22Rv1 (cell line): ENCODE data around the gene NARS2.
"Not testable (repeated sequence)": the region's sequence is repeated elsewhere in the genome, so short reads cannot be mapped to it uniquely, and the experiment has no call there.

Experiments used
- H3K27ac ChIP-seq: fragments of 450-650 bp; 2 replicates; pipeline ENCODE4 v1.5.1; 2017
- ZFX ChIP-seq: fragments of 450-650 bp; IDR thresholded peaks from 2 replicates; pipeline ENCODE4 v1.6.1; 2017; ENCODE audit warnings: antibody characterized with exemption, borderline replicate concordance
- TF ChIP-seq, protein P1 (sequence below): fragments of 450-650 bp; IDR thresholded peaks from 2 replicates; pipeline ENCODE4 v1.5.1; 2017; ENCODE audit warnings: mild to moderate bottlenecking

The NARS2 gene

DNA sequence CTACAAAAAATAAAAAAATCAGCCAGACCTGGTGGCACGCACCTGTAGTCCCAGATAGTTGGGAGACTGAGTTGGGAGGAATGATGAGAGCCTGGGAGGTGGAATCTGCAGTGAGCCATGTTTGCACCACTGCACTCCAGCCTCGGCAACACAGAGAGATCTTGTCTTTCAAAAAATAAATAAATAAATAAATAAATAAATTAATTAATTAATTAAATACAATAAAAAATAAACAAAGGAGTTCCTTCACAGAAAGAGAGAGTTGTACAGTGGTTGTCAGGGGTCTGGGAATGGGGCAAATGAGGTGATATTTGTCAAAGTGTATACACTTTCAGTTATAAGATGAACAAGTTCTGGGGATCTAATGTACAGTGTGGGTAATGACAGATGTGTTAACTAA is 107.3 kb downstream of the NARS2 start:
- H3K27ac ChIP-seq = no peak overlapping the region
- TF ChIP-seq, protein P1, sequence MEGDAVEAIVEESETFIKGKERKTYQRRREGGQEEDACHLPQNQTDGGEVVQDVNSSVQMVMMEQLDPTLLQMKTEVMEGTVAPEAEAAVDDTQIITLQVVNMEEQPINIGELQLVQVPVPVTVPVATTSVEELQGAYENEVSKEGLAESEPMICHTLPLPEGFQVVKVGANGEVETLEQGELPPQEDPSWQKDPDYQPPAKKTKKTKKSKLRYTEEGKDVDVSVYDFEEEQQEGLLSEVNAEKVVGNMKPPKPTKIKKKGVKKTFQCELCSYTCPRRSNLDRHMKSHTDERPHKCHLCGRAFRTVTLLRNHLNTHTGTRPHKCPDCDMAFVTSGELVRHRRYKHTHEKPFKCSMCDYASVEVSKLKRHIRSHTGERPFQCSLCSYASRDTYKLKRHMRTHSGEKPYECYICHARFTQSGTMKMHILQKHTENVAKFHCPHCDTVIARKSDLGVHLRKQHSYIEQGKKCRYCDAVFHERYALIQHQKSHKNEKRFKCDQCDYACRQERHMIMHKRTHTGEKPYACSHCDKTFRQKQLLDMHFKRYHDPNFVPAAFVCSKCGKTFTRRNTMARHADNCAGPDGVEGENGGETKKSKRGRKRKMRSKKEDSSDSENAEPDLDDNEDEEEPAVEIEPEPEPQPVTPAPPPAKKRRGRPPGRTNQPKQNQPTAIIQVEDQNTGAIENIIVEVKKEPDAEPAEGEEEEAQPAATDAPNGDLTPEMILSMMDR = no peak
- TF ChIP-seq ZFX = no peak

DNA sequence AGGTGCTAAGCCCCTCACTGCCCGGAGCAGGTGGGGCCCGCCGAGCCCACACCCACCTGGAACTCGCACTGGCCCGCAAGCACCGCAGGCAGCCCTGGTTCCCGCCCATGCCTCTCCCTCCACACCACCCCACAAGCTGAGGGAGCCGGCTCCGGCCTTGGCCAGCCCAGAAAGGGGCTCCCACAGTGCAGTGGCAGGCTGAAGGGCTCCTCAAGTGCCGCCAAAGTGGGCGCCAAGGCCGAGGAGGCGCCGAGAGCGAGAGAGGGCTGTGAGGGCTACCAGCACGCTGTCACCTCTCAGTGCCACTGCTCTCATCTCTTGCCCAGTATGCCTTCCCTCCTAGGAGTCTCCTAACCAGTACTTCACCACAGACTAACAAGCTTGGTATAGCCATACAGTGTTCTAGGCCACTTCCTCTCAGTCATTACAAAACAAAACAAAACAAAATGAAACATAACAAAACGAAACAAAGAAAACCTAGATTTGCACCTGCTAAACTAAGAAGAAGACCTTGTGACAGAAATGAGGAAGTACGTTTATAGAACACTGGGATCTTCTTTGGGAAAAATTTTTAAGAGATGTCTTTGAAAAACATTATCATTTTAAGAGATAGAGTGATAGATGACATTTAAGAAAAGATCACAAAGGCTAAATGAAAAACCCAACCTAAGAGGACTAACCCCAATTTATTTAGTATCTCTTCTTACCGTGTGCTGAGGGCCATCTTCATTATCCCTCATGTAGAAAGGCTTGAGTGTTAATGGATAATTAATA is 109.3 kb downstream of the NARS2 start:
- H3K27ac ChIP-seq = no peak overlapping the region

DNA sequence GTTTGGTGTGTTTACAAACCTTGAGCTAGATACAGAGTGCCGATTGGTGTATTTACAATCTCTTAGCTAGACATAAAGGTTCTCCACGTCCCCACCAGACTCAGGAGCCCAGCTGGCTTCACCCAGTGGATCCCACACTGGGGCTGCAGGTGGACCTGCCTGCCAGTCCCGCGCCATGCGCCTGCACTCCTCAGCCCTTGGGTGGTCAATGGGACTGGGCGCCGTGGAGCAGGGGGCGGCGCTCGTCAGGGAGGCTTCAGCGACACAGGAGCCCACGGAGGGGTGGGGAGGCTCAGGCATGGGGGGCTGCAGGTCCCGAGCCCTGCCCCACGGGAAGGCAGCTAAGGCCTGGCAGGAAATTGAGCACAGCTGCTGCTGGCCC is 109.9 kb downstream of the NARS2 start:
- not testable (repeated sequence) for H3K27ac ChIP-seq

More for the DNA sequence above, 109.3 kb downstream of the NARS2 start:
- TF ChIP-seq ZFX = no peak
- TF ChIP-seq, protein P1 = no peak

DNA sequence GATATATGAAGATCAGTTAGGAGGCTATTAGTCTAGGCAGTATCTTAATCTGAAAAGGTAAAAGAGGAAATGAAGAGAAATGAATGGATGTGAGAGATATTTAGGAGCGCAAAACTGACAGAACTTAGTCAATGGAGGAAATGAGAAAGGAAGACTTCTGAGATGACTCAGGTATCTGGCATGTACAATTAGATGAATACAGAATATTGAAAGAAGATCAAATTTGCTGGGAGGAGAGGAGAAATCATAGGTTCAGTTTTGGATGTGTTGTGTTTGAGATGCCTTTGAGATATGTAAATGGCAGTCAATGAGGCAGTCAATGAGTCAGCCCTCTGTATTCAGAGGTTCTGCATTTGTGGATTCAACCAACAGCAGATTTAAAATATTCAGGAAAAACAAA is 114.2 kb downstream of the NARS2 start:
- TF ChIP-seq, protein P1 = no peak
- no peak overlapping the region for H3K27ac ChIP-seq

DNA sequence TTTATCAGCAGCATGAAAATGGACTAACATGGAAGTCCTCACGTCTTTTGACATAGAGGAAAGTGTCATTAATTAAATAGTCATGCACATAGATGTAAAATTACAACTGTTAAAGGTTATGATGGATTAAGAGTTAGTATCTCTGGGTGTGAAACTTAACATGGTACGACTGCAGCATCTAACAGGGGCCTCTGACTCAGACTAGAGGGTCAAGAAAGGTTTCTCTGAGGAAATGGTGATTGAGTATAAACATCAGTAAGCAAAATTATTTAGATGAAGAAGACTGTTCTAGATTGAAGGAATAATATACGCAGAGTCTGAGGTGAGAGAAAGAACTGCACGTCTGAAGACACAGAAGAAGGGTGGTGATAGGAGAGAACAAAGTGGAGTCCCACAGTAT is 114.9 kb downstream of the NARS2 start:
- no peak for TF ChIP-seq ZFX
- TF ChIP-seq, protein P1 = no peak
- H3K27ac ChIP-seq = no peak overlapping the region

DNA sequence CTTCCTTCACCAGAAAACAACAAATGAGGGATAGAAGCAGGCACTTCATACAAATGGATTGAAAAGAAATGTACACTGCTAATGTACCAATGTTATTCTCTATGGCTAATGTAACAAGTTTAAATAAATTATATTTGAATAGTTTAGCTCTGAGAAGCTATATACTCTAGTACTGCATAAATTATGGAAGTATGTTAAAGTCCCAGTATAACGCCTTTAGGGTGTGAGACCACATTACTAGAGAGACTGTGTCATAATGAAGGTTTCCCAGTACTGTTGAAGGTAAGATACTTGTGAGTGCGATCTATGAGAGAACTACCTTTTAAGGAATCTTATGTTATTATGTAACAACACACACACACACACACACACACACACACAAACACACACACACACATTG is 117.2 kb downstream of the NARS2 start:
- no peak overlapping the region for H3K27ac ChIP-seq
- TF ChIP-seq ZFX = no peak
- TF ChIP-seq, protein P1 = no peak

DNA sequence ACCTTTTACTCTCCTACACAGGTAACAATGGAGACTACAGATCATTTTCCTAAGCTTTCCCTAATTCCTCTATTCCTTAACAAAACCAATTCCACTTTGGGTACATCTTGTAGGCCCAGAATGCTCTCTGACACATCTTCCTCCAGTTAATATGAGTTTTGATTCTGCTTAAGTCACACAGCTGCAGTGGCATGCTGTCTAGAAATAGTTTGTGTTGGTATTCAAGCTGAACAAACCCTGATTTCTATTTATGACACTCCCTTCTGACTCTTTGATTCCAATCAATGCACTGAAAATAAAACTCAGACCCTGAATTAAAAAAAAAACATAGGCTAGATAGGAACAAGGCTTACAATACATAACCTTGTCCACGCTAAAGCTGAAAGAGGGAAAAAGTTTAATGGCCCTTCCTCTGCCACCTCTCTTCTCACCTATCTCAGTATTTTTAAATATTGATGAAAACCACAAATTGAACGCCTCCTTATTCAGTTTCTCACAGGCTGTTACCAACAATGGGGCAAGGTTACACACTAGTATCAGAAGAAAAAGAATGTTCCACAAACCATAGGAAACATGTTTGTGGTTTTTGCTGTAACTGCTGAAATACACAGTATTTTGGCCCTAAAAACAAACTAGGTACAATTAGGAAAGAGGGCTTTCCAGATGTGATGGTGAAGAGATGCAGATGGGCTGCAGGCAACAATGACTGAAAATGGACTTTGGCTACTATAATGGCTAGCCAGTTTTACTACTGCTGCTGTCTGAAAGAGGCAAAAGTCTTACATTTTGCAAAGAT is 121.3 kb downstream of the NARS2 start:
- TF ChIP-seq ZFX = no peak
- TF ChIP-seq, protein P1 = no peak
- H3K27ac ChIP-seq = no peak overlapping the region
